Cortex of kidney (tissue), 1 donor: ENCODE results near the gene PRR5.

Experiments
- DNase-seq: peaks from one replicate; lab custom pipeline; 2025; lab: John Stamatoyannopoulos, UW

PRR5 gene

GRCh38 chr22:44718418-44718817, 16.4 kb downstream of the PRR5 start:
- DNase-seq = no peak

- no peak for DNase-seq
Observed at GRCh38 chr22:44719586-44720368, 17.8 kb downstream of the PRR5 start.

- DNase-seq = no peak
Observed at GRCh38 chr22:44721213-44721612, 19.2 kb downstream of the PRR5 start.

- DNase-seq = no peak
Observed at GRCh38 chr22:44722611-44723010, 20.6 kb downstream of the PRR5 start.

GRCh38 chr22:44723801-44724200, 21.8 kb downstream of the PRR5 start:
- DNase-seq = no peak

- DNase-seq = no peak
Observed at GRCh38 chr22:44724416-44724815, 22.4 kb downstream of the PRR5 start.

GRCh38 chr22:44724859-44725258, 22.9 kb downstream of the PRR5 start:
- DNase-seq = no peak

GRCh38 chr22:44726439-44726838, 24.4 kb downstream of the PRR5 start:
- no peak for DNase-seq

GRCh38 chr22:44727148-44727547, 25.1 kb downstream of the PRR5 start:
- no peak for DNase-seq

- DNase-seq = no peak
Observed at GRCh38 chr22:44727709-44728108, 25.7 kb downstream of the PRR5 start.

GRCh38 chr22:44728761-44729324, 26.8 kb downstream of the PRR5 start:
- DNase-seq = no peak

- no peak for DNase-seq
Observed at GRCh38 chr22:44729391-44730021, 27.5 kb downstream of the PRR5 start.

- DNase-seq = no peak
Observed at GRCh38 chr22:44730022-44730393, 28.0 kb downstream of the PRR5 start.

GRCh38 chr22:44730490-44731356, 28.7 kb downstream of the PRR5 start:
- DNase-seq = no peak

- no peak for DNase-seq
Observed at GRCh38 chr22:44731357-44731970, 29.5 kb downstream of the PRR5 start.

GRCh38 chr22:44732017-44732561, 30.1 kb downstream of the PRR5 start:
- no peak for DNase-seq

- no peak for DNase-seq
Observed at GRCh38 chr22:44732661-44733060, 30.7 kb downstream of the PRR5 start.

- no peak for DNase-seq
Observed at GRCh38 chr22:44733426-44734106, 31.6 kb downstream of the PRR5 start.

- no peak for DNase-seq
Observed at GRCh38 chr22:44734278-44734677, 32.3 kb downstream of the PRR5 start.

GRCh38 chr22:44734801-44735517, 33.0 kb downstream of the PRR5 start:
- DNase-seq = no peak
